IgD-negative memory B cell (primary cell): Measurements from ENCODE around the gene EPHA3. TPM values are rescaled to one million over a fixed set of nuclear protein-coding genes. Genes with fewer than 3 reads are reported as not detected.
"Not testable (repeated sequence)": the region's sequence is repeated elsewhere in the genome, so short reads cannot be mapped to it uniquely, and the experiment has no call there.

ENCODE experiments used
- H3K27ac Mint-ChIP-seq, 3 donors: one replicate each; pipeline ENCODE4 v1.8.0; 2020 to 2022; ENCODE audit warnings: mild to moderate bottlenecking in 3 of 3, mixed read lengths in 3 of 3, moderate library complexity in 1 of 3
- H3K27me3 Mint-ChIP-seq: one replicate; pipeline ENCODE4 v1.8.0; 2021; ENCODE audit warnings: mixed read lengths
- H3K36me3 Mint-ChIP-seq: one replicate; pipeline ENCODE4 v1.8.0; 2020; ENCODE audit warnings: mild to moderate bottlenecking, mixed read lengths
- H3K4me1 Mint-ChIP-seq, 3 donors: one replicate each; pipeline ENCODE4 v1.8.0; 2020 to 2022; ENCODE audit warnings: mixed read lengths in 3 of 3, mild to moderate bottlenecking in 1 of 3
- H3K4me3 Mint-ChIP-seq, 4 donors: one replicate each; pipeline ENCODE4 v1.8.0; 2020 to 2022; ENCODE audit warnings: mild to moderate bottlenecking in 4 of 4, mixed read lengths in 4 of 4, moderate library complexity in 3 of 4
- H3K9me3 Mint-ChIP-seq, 3 donors: one replicate each; pipeline ENCODE4 v1.8.0; 2020 to 2021; ENCODE audit warnings: mixed read lengths in 3 of 3, mild to moderate bottlenecking in 1 of 3
- polyA plus RNA-seq: library from polyadenylated mRNA; unstranded; fragments of 300-500 nt; fragmentation: Illumina TruSeq; gene quantifications from one replicate; pipeline ENCODE4 v1.2.3, GENCODE V29; 2021

The EPHA3 gene
- polyA plus RNA-seq, 1 donor from 2014 or later: not detected

- Mint-ChIP-seq H3K4me3 (no peak overlapping the region), H3K36me3 (no peaks in the 10 kb centered on the region), H3K9me3 (peaks cover 0 to 2% (median 0%) of the 10 kb centered on the region in 3 donors), H3K27me3 (no peaks in the 10 kb centered on the region), H3K4me1 (no peaks in the 10 kb centered on the region), H3K27ac (no peak overlapping the region)
Observed at GRCh38 chr3:89314454-89315098, 207.2 kb downstream of the EPHA3 start.

GRCh38 chr3:89315750-89316470 is 208.5 kb downstream of the EPHA3 start:
- Mint-ChIP-seq H3K9me3 (peaks cover 0 to 2% (median 0%) of the 10 kb centered on the region in 3 donors), H3K27ac (no peak overlapping the region), H3K4me3 (no peak overlapping the region), H3K36me3 (no peaks in the 10 kb centered on the region), H3K27me3 (no peaks in the 10 kb centered on the region), H3K4me1 (no peaks in the 10 kb centered on the region)

- Mint-ChIP-seq H3K27me3 (no peaks in the 10 kb centered on the region), H3K27ac (no peak overlapping the region)
Observed at GRCh38 chr3:89320186-89320585, 212.8 kb downstream of the EPHA3 start.

GRCh38 chr3:89326997-89327396 is 219.6 kb downstream of the EPHA3 start:
- Mint-ChIP-seq H3K36me3 (peaks cover 3% of the 10 kb centered on the region), H3K27me3 (no peaks in the 10 kb centered on the region), H3K9me3 (peaks cover 0 to 3% (median 0%) of the 10 kb centered on the region in 3 donors), H3K4me3 (no peak overlapping the region), H3K4me1 (no peaks in the 10 kb centered on the region), H3K27ac (no peak overlapping the region)

More at GRCh38 chr3:89320186-89320585, 212.8 kb downstream of the EPHA3 start:
- Mint-ChIP-seq H3K9me3 (peaks cover 0 to 3% (median 0%) of the 10 kb centered on the region in 3 donors), H3K4me3 (no peak overlapping the region), H3K4me1 (no peaks in the 10 kb centered on the region), H3K36me3 (no peaks in the 10 kb centered on the region)

- no peak overlapping the region for H3K4me3 Mint-ChIP-seq
- no peaks in the 10 kb centered on the region for H3K9me3 Mint-ChIP-seq
- H3K27ac Mint-ChIP-seq: no peak overlapping the region
- no peaks in the 10 kb centered on the region for H3K27me3 Mint-ChIP-seq
- H3K4me1 Mint-ChIP-seq: no peaks in the 10 kb centered on the region
- peaks cover 3% of the 10 kb centered on the region for H3K36me3 Mint-ChIP-seq
Observed at GRCh38 chr3:89332386-89332785, 225.0 kb downstream of the EPHA3 start.

GRCh38 chr3:89332793-89333192 is 225.4 kb downstream of the EPHA3 start:
- H3K4me3 Mint-ChIP-seq: no peak overlapping the region

GRCh38 chr3:89335693-89336092 is 228.3 kb downstream of the EPHA3 start:
- Mint-ChIP-seq H3K4me3 (no peak overlapping the region), H3K4me1 (no peaks in the 10 kb centered on the region), H3K36me3 (no peaks in the 10 kb centered on the region), H3K27ac (no peak overlapping the region), H3K9me3 (peaks cover 0 to 1% (median 0%) of the 10 kb centered on the region in 3 donors), H3K27me3 (no peaks in the 10 kb centered on the region)

More at GRCh38 chr3:89332793-89333192, 225.4 kb downstream of the EPHA3 start:
- Mint-ChIP-seq H3K27ac (no peak overlapping the region), H3K9me3 (no peaks in the 10 kb centered on the region), H3K4me1 (no peaks in the 10 kb centered on the region), H3K36me3 (peaks cover 3% of the 10 kb centered on the region), H3K27me3 (no peaks in the 10 kb centered on the region)

- Mint-ChIP-seq H3K27me3 (no peaks in the 10 kb centered on the region), H3K9me3 (peaks cover 0 to 5% (median 4%) of the 10 kb centered on the region in 3 donors), H3K36me3 (no peaks in the 10 kb centered on the region), H3K4me3 (no peak overlapping the region), H3K27ac (no peak overlapping the region), H3K4me1 (no peaks in the 10 kb centered on the region)
Observed at GRCh38 chr3:89340408-89340807, 233.0 kb downstream of the EPHA3 start.

- Mint-ChIP-seq H3K27me3 (no peaks in the 10 kb centered on the region), H3K27ac (no peak overlapping the region), H3K4me1 (no peaks in the 10 kb centered on the region), H3K9me3 (peaks cover 0 to 5% (median 4%) of the 10 kb centered on the region in 3 donors), H3K36me3 (no peaks in the 10 kb centered on the region), H3K4me3 (no peak overlapping the region)
Observed at GRCh38 chr3:89344076-89344475, 236.7 kb downstream of the EPHA3 start.

- H3K9me3 Mint-ChIP-seq, H3K4me3 Mint-ChIP-seq, H3K4me1 Mint-ChIP-seq, H3K27ac Mint-ChIP-seq, H3K27me3 Mint-ChIP-seq, H3K36me3 Mint-ChIP-seq: not testable (repeated sequence)
Observed at GRCh38 chr3:89350935-89351334, 243.5 kb downstream of the EPHA3 start.

- Mint-ChIP-seq H3K4me1 (no peaks in the 10 kb centered on the region), H3K27ac (no peak overlapping the region), H3K9me3 (peaks cover 0 to 4% (median 4%) of the 10 kb centered on the region in 3 donors), H3K36me3 (no peaks in the 10 kb centered on the region), H3K4me3 (no peak overlapping the region), H3K27me3 (no peaks in the 10 kb centered on the region)
Observed at GRCh38 chr3:89353465-89353864, 246.0 kb downstream of the EPHA3 start.

- Mint-ChIP-seq H3K27me3 (no peaks in the 10 kb centered on the region), H3K4me1 (no peaks in the 10 kb centered on the region), H3K27ac (no peak overlapping the region), H3K9me3 (peaks cover 2 to 4% (median 4%) of the 10 kb centered on the region in 3 donors), H3K36me3 (no peaks in the 10 kb centered on the region), H3K4me3 (no peak overlapping the region)
Observed at GRCh38 chr3:89358281-89358680, 250.9 kb downstream of the EPHA3 start.

GRCh38 chr3:89360156-89360555 is 252.7 kb downstream of the EPHA3 start:
- H3K9me3 Mint-ChIP-seq: peaks cover 1 to 4% (median 2%) of the 10 kb centered on the region in 3 donors
- H3K27ac Mint-ChIP-seq: no peak overlapping the region
- H3K36me3 Mint-ChIP-seq: no peaks in the 10 kb centered on the region
- H3K4me1 Mint-ChIP-seq: no peaks in the 10 kb centered on the region
- H3K4me3 Mint-ChIP-seq: no peak overlapping the region
- no peaks in the 10 kb centered on the region for H3K27me3 Mint-ChIP-seq

GRCh38 chr3:89362496-89362895 is 255.1 kb downstream of the EPHA3 start:
- Mint-ChIP-seq H3K4me1 (no peaks in the 10 kb centered on the region), H3K27me3 (no peaks in the 10 kb centered on the region), H3K9me3 (peaks cover 1 to 6% (median 4%) of the 10 kb centered on the region in 3 donors), H3K27ac (no peak overlapping the region), H3K4me3 (no peak overlapping the region), H3K36me3 (no peaks in the 10 kb centered on the region)

- Mint-ChIP-seq H3K27me3 (no peaks in the 10 kb centered on the region), H3K9me3 (peaks cover 1 to 6% (median 4%) of the 10 kb centered on the region in 3 donors), H3K36me3 (no peaks in the 10 kb centered on the region), H3K4me1 (no peaks in the 10 kb centered on the region), H3K27ac (no peak overlapping the region), H3K4me3 (no peak overlapping the region)
Observed at GRCh38 chr3:89363171-89363570, 255.8 kb downstream of the EPHA3 start.

- Mint-ChIP-seq H3K27me3 (no peaks in the 10 kb centered on the region), H3K36me3 (no peaks in the 10 kb centered on the region), H3K4me1 (no peaks in the 10 kb centered on the region), H3K27ac (no peak overlapping the region), H3K4me3 (no peak overlapping the region), H3K9me3 (peaks cover 1 to 13% (median 7%) of the 10 kb centered on the region in 3 donors)
Observed at GRCh38 chr3:89364314-89364713, 256.9 kb downstream of the EPHA3 start.
